Measurements from ENCODE around the gene CCDC112.

DNA sequence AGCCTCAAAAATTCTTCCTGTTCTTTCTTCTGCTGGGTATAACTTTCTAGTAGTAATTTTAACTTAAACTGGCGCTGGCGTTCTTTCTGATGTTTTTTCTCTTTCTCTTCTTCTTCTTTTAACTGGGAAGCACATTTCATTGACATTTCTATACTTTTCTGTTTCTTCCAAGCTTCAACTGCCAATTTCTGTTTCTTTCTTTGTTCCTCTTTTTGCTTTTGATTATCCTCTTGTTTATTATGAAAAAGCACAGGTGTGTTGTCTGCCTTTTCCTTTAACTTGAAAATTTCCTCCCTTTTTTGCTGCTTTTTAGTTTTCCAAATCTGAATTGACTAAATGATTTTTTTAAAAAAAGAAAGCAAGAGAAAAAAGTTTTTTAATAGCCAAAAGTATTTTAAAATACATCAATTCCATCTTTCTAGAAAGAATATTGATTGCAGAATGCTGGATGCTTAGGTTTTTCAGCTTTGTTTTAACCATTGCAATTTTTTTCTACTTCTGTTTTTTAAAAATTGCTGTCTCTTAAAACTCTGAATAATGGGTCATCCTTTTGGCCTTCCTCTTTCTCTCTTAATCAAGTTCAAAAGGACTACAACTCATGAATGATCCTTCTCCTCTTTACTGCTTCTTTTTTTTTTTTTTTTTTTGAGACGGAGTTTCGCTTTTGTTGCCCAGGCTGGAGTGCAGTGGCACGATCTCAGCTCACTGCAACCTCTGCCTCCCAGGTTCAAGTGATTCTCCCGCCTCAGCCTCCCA is 25.0 kb downstream of the CCDC112 start:
- no peak for TF ChIP-seq ZNF114 (CRISPR knock-in tag; IDR thresholded peaks at IDR 0.05)
- TF ChIP-seq POLR2AphosphoS5 (IDR thresholded peaks at IDR 0.05; ENCODE audit: low read depth), result no peak
- TF ChIP-seq, protein P1, sequence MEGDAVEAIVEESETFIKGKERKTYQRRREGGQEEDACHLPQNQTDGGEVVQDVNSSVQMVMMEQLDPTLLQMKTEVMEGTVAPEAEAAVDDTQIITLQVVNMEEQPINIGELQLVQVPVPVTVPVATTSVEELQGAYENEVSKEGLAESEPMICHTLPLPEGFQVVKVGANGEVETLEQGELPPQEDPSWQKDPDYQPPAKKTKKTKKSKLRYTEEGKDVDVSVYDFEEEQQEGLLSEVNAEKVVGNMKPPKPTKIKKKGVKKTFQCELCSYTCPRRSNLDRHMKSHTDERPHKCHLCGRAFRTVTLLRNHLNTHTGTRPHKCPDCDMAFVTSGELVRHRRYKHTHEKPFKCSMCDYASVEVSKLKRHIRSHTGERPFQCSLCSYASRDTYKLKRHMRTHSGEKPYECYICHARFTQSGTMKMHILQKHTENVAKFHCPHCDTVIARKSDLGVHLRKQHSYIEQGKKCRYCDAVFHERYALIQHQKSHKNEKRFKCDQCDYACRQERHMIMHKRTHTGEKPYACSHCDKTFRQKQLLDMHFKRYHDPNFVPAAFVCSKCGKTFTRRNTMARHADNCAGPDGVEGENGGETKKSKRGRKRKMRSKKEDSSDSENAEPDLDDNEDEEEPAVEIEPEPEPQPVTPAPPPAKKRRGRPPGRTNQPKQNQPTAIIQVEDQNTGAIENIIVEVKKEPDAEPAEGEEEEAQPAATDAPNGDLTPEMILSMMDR (conservative IDR thresholded peaks at IDR 0.05; ENCODE audit: low read depth in 2 of 2), result no peak
- TF ChIP-seq, protein P2, sequence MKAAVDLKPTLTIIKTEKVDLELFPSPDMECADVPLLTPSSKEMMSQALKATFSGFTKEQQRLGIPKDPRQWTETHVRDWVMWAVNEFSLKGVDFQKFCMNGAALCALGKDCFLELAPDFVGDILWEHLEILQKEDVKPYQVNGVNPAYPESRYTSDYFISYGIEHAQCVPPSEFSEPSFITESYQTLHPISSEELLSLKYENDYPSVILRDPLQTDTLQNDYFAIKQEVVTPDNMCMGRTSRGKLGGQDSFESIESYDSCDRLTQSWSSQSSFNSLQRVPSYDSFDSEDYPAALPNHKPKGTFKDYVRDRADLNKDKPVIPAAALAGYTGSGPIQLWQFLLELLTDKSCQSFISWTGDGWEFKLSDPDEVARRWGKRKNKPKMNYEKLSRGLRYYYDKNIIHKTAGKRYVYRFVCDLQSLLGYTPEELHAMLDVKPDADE (IDR thresholded peaks at IDR 0.05), result no peak
- no peak for TF ChIP-seq STAT1 (IDR thresholded peaks at IDR 0.05; ENCODE audit: unreplicated experiment)
- no peak for TF ChIP-seq EZH2phosphoT487 (IDR thresholded peaks at IDR 0.05; ENCODE audit: unreplicated experiment)
- TF ChIP-seq CREB1 (CRISPR knock-in tag; IDR thresholded peaks at IDR 0.05; ENCODE audit: low read depth), result no peak

Data from GM23338 (cell line).